GM21786 (cell line): ENCODE data around the gene FAM228A.
"Not testable (repeated sequence)": the region's sequence is repeated elsewhere in the genome, so short reads cannot be mapped to it uniquely, and the experiment has no call there.

Experiments
- ATAC-seq: cut with Tn5 transposase; IDR thresholded peaks from one replicate; pipeline ENCODE4 v1.9.1; 2021; ENCODE audit not compliant: unreplicated experiment

FAM228A gene

GRCh38 chr2:24190503-24190902, 15.7 kb downstream of the FAM228A start:
- no peak for ATAC-seq

GRCh38 chr2:24191156-24191555, 16.3 kb downstream of the FAM228A start:
- ATAC-seq, result no peak

- no peak for ATAC-seq
Measured at GRCh38 chr2:24191848-24192247, 17.0 kb downstream of the FAM228A start.

- not testable (repeated sequence) for ATAC-seq
Measured at GRCh38 chr2:24197213-24197612, 22.4 kb downstream of the FAM228A start.

- no peak for ATAC-seq
Measured at GRCh38 chr2:24199968-24200590, 25.2 kb downstream of the FAM228A start.

- ATAC-seq, result no peak
Measured at GRCh38 chr2:24200799-24201198, 25.9 kb downstream of the FAM228A start.

GRCh38 chr2:24203029-24203786, 28.4 kb downstream of the FAM228A start:
- ATAC-seq, result no peak

GRCh38 chr2:24203787-24204150, 28.9 kb downstream of the FAM228A start:
- ATAC-seq, result no peak

- ATAC-seq, result no peak
Measured at GRCh38 chr2:24204505-24204904, 29.7 kb downstream of the FAM228A start.

GRCh38 chr2:24205131-24205530, 30.3 kb downstream of the FAM228A start:
- no peak for ATAC-seq

- ATAC-seq, result no peak
Measured at GRCh38 chr2:24206242-24206641, 31.4 kb downstream of the FAM228A start.

- no peak for ATAC-seq
Measured at GRCh38 chr2:24206714-24207113, 31.9 kb downstream of the FAM228A start.

GRCh38 chr2:24207359-24207758, 32.5 kb downstream of the FAM228A start:
- ATAC-seq, result no peak

GRCh38 chr2:24208490-24208889, 33.6 kb downstream of the FAM228A start:
- ATAC-seq, result no peak

- ATAC-seq, result no peak
Measured at GRCh38 chr2:24209389-24210105, 34.7 kb downstream of the FAM228A start.

GRCh38 chr2:24210106-24210455, 35.2 kb downstream of the FAM228A start:
- ATAC-seq, result no peak

- no peak for ATAC-seq
Measured at GRCh38 chr2:24210723-24211122, 35.9 kb downstream of the FAM228A start.

GRCh38 chr2:24211408-24211807, 36.6 kb downstream of the FAM228A start:
- no peak for ATAC-seq

GRCh38 chr2:24214880-24215279, 40.0 kb downstream of the FAM228A start:
- ATAC-seq, result peak; percentile 94

- no peak for ATAC-seq
Measured at GRCh38 chr2:24220554-24221291, 45.9 kb downstream of the FAM228A start.

- no peak for ATAC-seq
Measured at GRCh38 chr2:24221343-24222050, 46.6 kb downstream of the FAM228A start.
